BE2C (cell line): ENCODE measurements around the gene C1orf159.
A peak's percentile ranks its signal among the peaks of the same experiment; 100 is the strongest.

ENCODE experiments used
- DNase-seq: peaks from one replicate; pipeline ENCODE4 v3.0.0-alpha.2; 2020
- H3K27me3 ChIP-seq: fragments of 250-450 bp; sonication (Bioruptor Pico); 2 replicates; pipeline ENCODE4 v1.5.1; 2020; ENCODE audit warnings: mild to moderate bottlenecking
- H3K36me3 ChIP-seq: fragments of 250-450 bp; sonication (Bioruptor Pico); 2 replicates; pipeline ENCODE4 v1.5.1; 2020; ENCODE audit warnings: mild to moderate bottlenecking
- H3K4me1 ChIP-seq: fragments of 250-450 bp; sonication (Bioruptor Pico); 2 replicates; pipeline ENCODE4 v1.5.1; 2020
- H3K4me3 ChIP-seq: 2 replicates; pipeline ENCODE4 v1.5.1; 2011; ENCODE audit warnings: low read depth, low read length
- H3K9me3 ChIP-seq: fragments of 250-450 bp; sonication (Bioruptor Pico); 2 replicates; pipeline ENCODE4 v1.5.1; 2020
- CTCF ChIP-seq: IDR thresholded peaks from 2 replicates; pipeline ENCODE4 v1.5.1; 2012; ENCODE audit warnings: mild to moderate bottlenecking, low read depth, low read length

C1orf159 gene

GRCh38 chr1:1117469-1117831, 1.6 kb upstream of the C1orf159 start:
- no peak for TF ChIP-seq CTCF
- Histone ChIP-seq H3K4me1 (no peaks in the 10 kb centered on the region; the same call in 1 of the 2 replicates), H3K9me3 (no peaks in the 10 kb centered on the region), H3K36me3 (no peaks in the 10 kb centered on the region; the same call in 1 of the 2 replicates), H3K27me3 (peaks cover 37% of the 10 kb centered on the region), H3K4me3 (no peak overlapping the region)
- no peak for DNase-seq

- no peak for DNase-seq
These were observed 996 bp upstream of the C1orf159 start for GRCh38 chr1:1116701-1117468.

GRCh38 chr1:1115136-1115785, 628 bp downstream of the C1orf159 start:
- H3K27me3 ChIP-seq = peaks cover 28% of the 10 kb centered on the region
- peak; percentile 10 for DNase-seq
- TF ChIP-seq CTCF = no peak
- no peaks in the 10 kb centered on the region for H3K9me3 ChIP-seq
- peak overlapping the region; percentile 69 for H3K4me3 ChIP-seq
- peaks cover 5% of the 10 kb centered on the region for H3K36me3 ChIP-seq
- H3K4me1 ChIP-seq = no peaks in the 10 kb centered on the region

More at GRCh38 chr1:1116701-1117468, 996 bp upstream of the C1orf159 start:
- no peaks in the 10 kb centered on the region; the same call in 1 of the 2 replicates for H3K36me3 ChIP-seq
- no peak for TF ChIP-seq CTCF
- H3K4me3 ChIP-seq = peak overlapping the region; percentile 46
- no peaks in the 10 kb centered on the region for H3K4me1 ChIP-seq
- peaks cover 37% of the 10 kb centered on the region for H3K27me3 ChIP-seq
- no peaks in the 10 kb centered on the region for H3K9me3 ChIP-seq

GRCh38 chr1:1114431-1114830, 1.5 kb downstream of the C1orf159 start:
- no peak for TF ChIP-seq CTCF
- Histone ChIP-seq H3K4me3 (no peak overlapping the region; the same call in 1 of the 2 replicates), H3K9me3 (no peaks in the 10 kb centered on the region), H3K4me1 (no peaks in the 10 kb centered on the region), H3K27me3 (peaks cover 26% of the 10 kb centered on the region), H3K36me3 (peaks cover 8% of the 10 kb centered on the region)
- no peak for DNase-seq

- H3K36me3 ChIP-seq = peaks cover 8% of the 10 kb centered on the region
- no peaks in the 10 kb centered on the region for H3K4me1 ChIP-seq
- DNase-seq = no peak
- H3K9me3 ChIP-seq = peaks cover 1% of the 10 kb centered on the region; the same call in 1 of the 2 replicates
- no peak overlapping the region for H3K4me3 ChIP-seq
- TF ChIP-seq CTCF = no peak
- peaks cover 6% of the 10 kb centered on the region for H3K27me3 ChIP-seq
These were observed 3.5 kb downstream of the C1orf159 start for GRCh38 chr1:1112237-1112985.
